ENCODE measurements around the gene GPR142. TPM values are rescaled to one million over a fixed set of nuclear protein-coding genes. Genes with fewer than 3 reads are reported as not detected.

The GPR142 gene
- total RNA-seq, 4 donors from 2014 or later, result 0.39 to 0.83 (median 0.40) TPM; not detected in 1

GRCh38 chr17:74415608-74416396, 48.5 kb downstream of the GPR142 start:
- no peaks in the 10 kb centered on the region for H3K4me1 ChIP-seq
- 95% methylated on average over 13 of the region's 13 CpGs for WGBS
- no peaks in the 10 kb centered on the region for H3K27me3 ChIP-seq
- no peak for DNase-seq (ENCODE audit: extremely low spot score)
- intact Hi-C loops (cut with DNase I), result no loop called here
- H3K36me3 ChIP-seq, result no peaks in the 10 kb centered on the region
- H3K27ac ChIP-seq (replicated peaks in 1 of 4), result no peak overlapping the region
- H3K4me3 ChIP-seq, result no peak overlapping the region
- TF ChIP-seq EP300 (IDR thresholded peaks at IDR 0.05) (no peak), POLR2AphosphoS5 (IDR thresholded peaks at IDR 0.05) (no peak), POLR2A (IDR thresholded peaks at IDR 0.05; ENCODE audit: low read depth) (no peak), CTCF (IDR thresholded peaks at IDR 0.05) (no peak)
- no peaks in the 10 kb centered on the region for H3K9me3 ChIP-seq

GRCh38 chr17:74417178-74418045, 50.1 kb downstream of the GPR142 start:
- Histone ChIP-seq H3K36me3 (no peaks in the 10 kb centered on the region), H3K4me3 (no peak overlapping the region), H3K27me3 (no peaks in the 10 kb centered on the region), H3K4me1 (no peaks in the 10 kb centered on the region), H3K27ac (replicated peaks in 1 of 4) (no peak overlapping the region), H3K9me3 (no peaks in the 10 kb centered on the region)
- DNase-seq (ENCODE audit: extremely low spot score), result no peak
- intact Hi-C loops (cut with DNase I), result no loop called here
- TF ChIP-seq CTCF (IDR thresholded peaks at IDR 0.05) (no peak), POLR2A (IDR thresholded peaks at IDR 0.05; ENCODE audit: low read depth) (no peak), EP300 (IDR thresholded peaks at IDR 0.05) (no peak), POLR2AphosphoS5 (IDR thresholded peaks at IDR 0.05) (no peak)
- WGBS, result 68% methylated on average over 12 of the region's 12 CpGs

- Histone ChIP-seq H3K9me3 (no peaks in the 10 kb centered on the region), H3K4me3 (no peak overlapping the region), H3K4me1 (no peaks in the 10 kb centered on the region), H3K27me3 (peaks cover 0 to 4% (median 0%) of the 10 kb centered on the region in 4 donors), H3K27ac (replicated peaks in 1 of 4) (no peak overlapping the region), H3K36me3 (no peaks in the 10 kb centered on the region)
- TF ChIP-seq CTCF (IDR thresholded peaks at IDR 0.05) (no peak), EP300 (IDR thresholded peaks at IDR 0.05) (no peak), POLR2A (IDR thresholded peaks at IDR 0.05; ENCODE audit: low read depth) (no peak), POLR2AphosphoS5 (IDR thresholded peaks at IDR 0.05) (no peak)
- intact Hi-C loops (cut with DNase I), result no loop called here
- no peak for DNase-seq (ENCODE audit: extremely low spot score)
- WGBS, result 91% methylated on average over 10 of the region's 10 CpGs
Observed at GRCh38 chr17:74419928-74420411, 52.7 kb downstream of the GPR142 start.

Small RNA genes lying within 50 kb of the gene (small RNA-seq; reads per million reads assigned to genes)
- 0 reads per million in 3 donors for gene RNA5SP448

Other genes starting within 250 kb of the GPR142 start
- gene RPL38, start 163.8 kb upstream of the GPR142 start, total RNA-seq, result 1,000 to 10,000 TPM in 2 of 4 donors, 100 to 1,000 TPM in 2; 445 to 1,296 (median 979) TPM
- 10 to 100 TPM in 1 of 4 donors, 1 to 10 TPM in 3; 5.8 to 11.3 (median 7.9) TPM for gene TTYH2, start 153.9 kb upstream of the GPR142 start, total RNA-seq
- gene DNAI2, start 93.3 kb upstream of the GPR142 start, total RNA-seq, result not detected
- gene KIF19, start 41.3 kb upstream of the GPR142 start, total RNA-seq, result 1 to 10 TPM in 3 of 4 donors, under 1 TPM in 1; under 0.01 to 3.8 (median 1.3) TPM
- gene BTBD17, start 5.6 kb upstream of the GPR142 start, total RNA-seq, result under 1 TPM in 1 of 4 donors, not detected in 3; 0.17 TPM
- 10 to 100 TPM; 12.6 to 23.6 (median 14.5) TPM for gene GPRC5C, start 64.6 kb downstream of the GPR142 start, total RNA-seq
- 1 to 10 TPM; 1.2 to 4.1 (median 2.4) TPM for gene CD300A, start 99.1 kb downstream of the GPR142 start, total RNA-seq
- gene CD300LB, start 164.0 kb downstream of the GPR142 start, total RNA-seq, result under 1 TPM in 3 of 4 donors, not detected in 1; 0.17 to 0.83 (median 0.23) TPM
- gene CD300C, start 178.6 kb downstream of the GPR142 start, total RNA-seq, result 1 to 10 TPM in 3 of 4 donors, under 1 TPM in 1; 0.39 to 4.6 (median 1.6) TPM
- not detected for gene CD300H, start 200.0 kb downstream of the GPR142 start, total RNA-seq
- not detected for gene CD300LD, start 224.8 kb downstream of the GPR142 start, total RNA-seq

All from esophagus muscularis mucosa (tissue), 4 donors.